Colonic mucosa (tissue), 4 donors: ENCODE results near the gene PXDC1. TPM values are rescaled to one million over a fixed set of nuclear protein-coding genes. Genes with fewer than 3 reads are reported as not detected.

Experiments used
- DNase-seq: peaks from one replicate; pipeline ENCODE4 v3.0.0-alpha.2; 2020
- H3K27ac ChIP-seq: fragments of 200-600 bp; one replicate; pipeline ENCODE4 v1.8.0; 2021
- H3K27me3 ChIP-seq: fragments of 200-600 bp; one replicate; pipeline ENCODE4 v1.8.0; 2021
- H3K36me3 ChIP-seq: fragments of 200-600 bp; one replicate; pipeline ENCODE4 v1.8.0; 2021
- H3K4me1 ChIP-seq: fragments of 200-600 bp; one replicate; pipeline ENCODE4 v1.8.0; 2021; ENCODE audit warnings: mild to moderate bottlenecking
- H3K4me3 ChIP-seq: fragments of 200-600 bp; one replicate; pipeline ENCODE4 v1.8.0; 2021
- H3K9ac ChIP-seq, 2 donors: one replicate each; pipeline ENCODE4 v1.7.0; 2013; ENCODE audit warnings: control low read depth in 2 of 2, low read depth in 2 of 2, low read length in 2 of 2
- H3K9me3 ChIP-seq: fragments of 200-600 bp; one replicate; pipeline ENCODE4 v1.8.0; 2021
- intact Hi-C: fragments of 100-400 bp; cut with DNase I; formaldehyde crosslinking; loops from one replicate; pipeline ENCODE4 v1.14.1; 2022
- total RNA-seq, 2 donors: library from RNA; stranded (reverse); fragmentation: NEBNext Ultra II Directional in 1 of 2; extraction: Animal tissue kit (Norgen Biotek cat#: 25700) in 1 of 2; gene quantifications; one replicate each; pipeline ENCODE4 v1.2.1, GENCODE V29; 2021
- TF ChIP-seq, protein P1 (sequence below): fragments of 200-600 bp; IDR thresholded peaks from one replicate; pipeline ENCODE4 v1.8.0; 2022; ENCODE audit warnings: antibody characterized with exemption, mild to moderate bottlenecking
- donor health status: healthy.
- donor health status: DM: no; HTN: no; CAD: no.
- donor health status: DM: no; HTN: no; CAD: no.

PXDC1 gene
- total RNA-seq, 2 donors from 2014 or later = 1.7 to 8.8 TPM

DNA sequence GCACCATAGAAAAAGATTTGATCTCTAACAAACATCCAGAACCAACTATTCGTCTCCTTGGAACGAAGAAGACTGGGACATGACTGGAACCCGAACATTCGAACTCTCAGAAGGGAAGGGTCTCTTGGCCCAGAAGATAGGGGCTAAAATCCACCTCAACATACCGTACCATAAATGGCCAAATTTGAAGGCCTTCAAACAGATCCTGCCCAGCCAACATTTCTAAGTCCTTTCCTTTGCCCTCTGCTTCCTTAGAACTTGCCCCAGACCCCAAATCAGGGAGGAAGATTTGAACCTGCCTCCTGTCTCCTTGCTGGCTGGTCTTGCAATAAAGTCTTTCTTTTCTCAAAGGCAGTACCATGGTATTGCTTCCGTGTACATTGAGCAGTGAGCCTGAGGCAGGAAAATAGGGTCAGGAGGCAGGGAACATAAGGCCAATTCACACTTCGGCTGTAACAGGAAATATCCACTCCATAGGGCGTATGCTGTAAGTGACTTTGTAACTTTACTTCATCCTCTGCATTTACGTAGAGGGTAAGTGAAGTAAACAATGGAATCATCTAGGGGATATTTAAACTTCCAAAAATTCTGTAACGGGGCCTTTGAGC is 1.8 kb upstream of the PXDC1 start:
- no peaks in the 10 kb centered on the region for H3K9me3 ChIP-seq

DNA sequence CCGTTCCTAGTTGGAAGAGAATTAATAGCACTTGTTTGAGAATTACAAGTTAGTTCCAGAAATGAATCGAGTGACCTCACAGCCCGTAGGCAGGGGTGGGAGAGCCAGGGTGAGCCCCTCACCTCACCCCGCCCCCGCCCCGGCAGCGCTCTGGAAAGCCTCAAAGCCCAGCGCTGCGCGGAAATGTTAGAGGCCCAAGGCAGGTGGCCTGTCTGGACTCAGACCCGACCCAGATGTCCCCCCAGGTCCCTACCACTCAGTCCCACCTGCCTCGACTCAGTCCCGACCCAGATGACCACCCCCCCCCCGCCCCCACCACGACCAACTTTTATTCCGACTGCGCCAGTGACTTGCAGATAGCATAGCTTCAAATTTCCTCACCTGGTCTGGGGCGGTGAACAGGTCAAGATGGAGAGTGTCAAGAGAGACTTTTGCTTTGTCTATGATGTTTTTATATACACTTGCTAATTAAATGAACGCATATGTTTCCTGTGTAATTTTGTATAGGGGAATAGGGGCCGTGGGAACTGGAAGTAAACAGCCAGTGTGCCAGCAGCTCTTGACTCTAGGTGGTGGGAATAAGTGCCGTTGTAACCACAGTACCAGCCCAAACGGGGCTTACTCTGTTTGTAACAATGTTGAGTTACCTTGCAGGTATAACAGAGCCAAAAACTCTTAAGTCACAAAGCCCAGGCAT is 1.2 kb upstream of the PXDC1 start:
- DNase-seq = no peak
- peak overlapping the region; percentile 49 to 86 for H3K9ac ChIP-seq
- TF ChIP-seq, protein P1, sequence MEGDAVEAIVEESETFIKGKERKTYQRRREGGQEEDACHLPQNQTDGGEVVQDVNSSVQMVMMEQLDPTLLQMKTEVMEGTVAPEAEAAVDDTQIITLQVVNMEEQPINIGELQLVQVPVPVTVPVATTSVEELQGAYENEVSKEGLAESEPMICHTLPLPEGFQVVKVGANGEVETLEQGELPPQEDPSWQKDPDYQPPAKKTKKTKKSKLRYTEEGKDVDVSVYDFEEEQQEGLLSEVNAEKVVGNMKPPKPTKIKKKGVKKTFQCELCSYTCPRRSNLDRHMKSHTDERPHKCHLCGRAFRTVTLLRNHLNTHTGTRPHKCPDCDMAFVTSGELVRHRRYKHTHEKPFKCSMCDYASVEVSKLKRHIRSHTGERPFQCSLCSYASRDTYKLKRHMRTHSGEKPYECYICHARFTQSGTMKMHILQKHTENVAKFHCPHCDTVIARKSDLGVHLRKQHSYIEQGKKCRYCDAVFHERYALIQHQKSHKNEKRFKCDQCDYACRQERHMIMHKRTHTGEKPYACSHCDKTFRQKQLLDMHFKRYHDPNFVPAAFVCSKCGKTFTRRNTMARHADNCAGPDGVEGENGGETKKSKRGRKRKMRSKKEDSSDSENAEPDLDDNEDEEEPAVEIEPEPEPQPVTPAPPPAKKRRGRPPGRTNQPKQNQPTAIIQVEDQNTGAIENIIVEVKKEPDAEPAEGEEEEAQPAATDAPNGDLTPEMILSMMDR = no peak
- peaks cover 9% of the 10 kb centered on the region for H3K27me3 ChIP-seq
- H3K36me3 ChIP-seq = no peaks in the 10 kb centered on the region
- peak overlapping the region; percentile 64 for H3K4me3 ChIP-seq
- peak overlapping the region; percentile 90 for H3K27ac ChIP-seq
- H3K4me1 ChIP-seq = peaks cover 8% of the 10 kb centered on the region
- intact Hi-C loops = no loop called here
- H3K9me3 ChIP-seq = no peaks in the 10 kb centered on the region

More for the DNA sequence above, 1.8 kb upstream of the PXDC1 start:
- DNase-seq = no peak
- Histone ChIP-seq H3K27me3 (peaks cover 9% of the 10 kb centered on the region), H3K36me3 (no peaks in the 10 kb centered on the region), H3K9ac (no peak overlapping the region), H3K27ac (peak overlapping the region; percentile 17), H3K4me3 (no peak overlapping the region), H3K4me1 (peaks cover 8% of the 10 kb centered on the region)
- TF ChIP-seq, protein P1 = no peak
- intact Hi-C loops = no loop called here

DNA sequence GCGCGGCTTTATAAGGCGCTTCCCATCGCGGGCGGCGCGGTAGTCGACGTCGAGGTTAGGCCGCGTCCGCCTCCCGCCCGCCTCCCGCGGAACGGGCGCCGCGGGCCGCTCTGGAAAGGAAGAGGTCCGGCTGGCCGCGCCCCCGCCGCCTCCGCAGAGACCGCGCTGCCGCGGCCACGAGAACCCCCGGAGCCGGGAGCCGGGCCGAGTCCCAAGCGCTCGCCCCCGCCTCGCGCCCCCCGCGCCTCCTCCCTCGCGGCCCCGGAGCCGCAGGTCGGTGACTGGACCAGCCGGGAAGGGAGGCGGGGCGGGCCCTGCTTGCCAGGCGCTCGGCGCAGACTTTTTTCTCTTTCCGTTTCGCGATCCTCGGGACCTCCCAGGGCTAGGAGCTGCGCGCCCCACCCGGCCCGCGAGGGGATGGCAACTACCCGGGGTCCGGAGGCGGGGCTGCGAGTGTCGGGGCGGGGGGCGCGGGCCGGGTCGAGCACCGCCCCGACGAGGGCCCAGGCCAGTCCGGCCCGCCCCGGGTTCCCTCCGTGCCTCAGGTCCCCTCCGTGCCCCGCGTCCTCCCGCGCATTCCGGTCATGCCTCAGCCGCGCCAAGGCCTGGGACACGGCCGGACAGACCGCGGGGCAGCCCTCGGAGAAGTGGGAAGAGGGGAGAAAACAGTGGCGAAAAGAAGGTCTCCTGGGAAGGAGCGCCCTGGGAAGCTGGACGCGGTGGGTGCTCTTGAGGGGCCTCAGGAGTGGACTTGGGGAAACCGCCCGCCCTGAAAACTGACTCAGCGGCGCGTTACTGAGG is 417 bp upstream of the PXDC1 start:
- Histone ChIP-seq H3K4me3 (peak overlapping the region; percentile 64), H3K27ac (peak overlapping the region; percentile 90), H3K9me3 (no peaks in the 10 kb centered on the region), H3K27me3 (peaks cover 9% of the 10 kb centered on the region), H3K36me3 (no peaks in the 10 kb centered on the region), H3K4me1 (peaks cover 8% of the 10 kb centered on the region), H3K9ac (peak overlapping the region; percentile 49 to 86)
- TF ChIP-seq, protein P1 = no peak
- peak; percentile 78 for DNase-seq
- intact Hi-C loops = no loop called here

DNA sequence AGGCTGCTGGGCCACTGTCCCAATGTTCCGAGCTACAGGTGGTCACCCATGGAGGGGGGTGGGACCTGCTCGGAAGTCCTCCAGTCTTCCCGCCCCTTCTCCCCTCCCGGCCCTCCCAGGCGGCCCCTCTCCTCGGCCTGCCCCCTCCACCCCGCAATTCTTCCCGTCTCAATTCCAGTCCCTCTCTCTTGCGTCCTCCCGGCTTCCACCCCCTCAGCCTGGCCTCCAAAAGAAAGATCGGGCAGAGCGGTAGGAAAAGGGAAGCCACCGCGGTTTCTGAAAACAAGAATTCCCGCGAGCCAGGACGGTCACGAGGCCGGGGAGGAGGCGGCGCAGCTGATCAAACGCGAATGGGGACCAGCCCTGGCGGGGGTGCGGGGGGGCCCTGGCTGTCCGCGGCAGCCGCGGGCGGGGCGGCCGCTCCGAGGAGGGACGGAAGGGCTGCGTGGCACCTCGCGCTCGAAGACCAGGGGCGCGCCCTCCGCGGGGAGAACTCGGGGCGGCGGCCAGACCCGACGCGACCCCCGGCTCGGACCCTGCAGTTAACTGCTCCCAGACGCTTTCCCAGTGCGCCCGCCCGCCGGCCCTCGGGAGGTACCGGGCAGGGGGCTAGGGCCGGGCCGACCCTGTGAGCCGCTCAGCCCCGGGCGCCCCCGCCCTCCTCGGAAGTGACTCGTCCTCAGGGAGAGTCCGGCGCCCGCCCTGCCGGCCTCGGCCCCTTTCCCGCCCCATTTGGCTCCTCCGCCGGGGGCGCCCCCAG is 1.0 kb downstream of the PXDC1 start:
- H3K9ac ChIP-seq = peak overlapping the region; percentile 61 to 86
- no peaks in the 10 kb centered on the region for H3K36me3 ChIP-seq
- H3K4me1 ChIP-seq = peaks cover 8% of the 10 kb centered on the region

More for the DNA sequence above, 1.0 kb downstream of the PXDC1 start:
- intact Hi-C loops = no loop called here
- H3K4me3 ChIP-seq = peak overlapping the region; percentile 64
- peak overlapping the region; percentile 90 for H3K27ac ChIP-seq
- peaks cover 9% of the 10 kb centered on the region for H3K27me3 ChIP-seq
- TF ChIP-seq, protein P1 = no peak
- DNase-seq = peak; percentile 76
- H3K9me3 ChIP-seq = no peaks in the 10 kb centered on the region
